ENCODE data around the gene ZC3H13. TPM values are rescaled to one million over a fixed set of nuclear protein-coding genes. Genes with fewer than 3 reads are reported as not detected.

ZC3H13 gene
- total and polyA plus RNA-seq, 2 of the 4 experiments (the other 2 are of a cell fraction) = 7.7 to 10.8 TPM

- Histone ChIP-seq H3K23ac (ENCODE audit: low read depth, low read length) (no peak overlapping the region), H2BK120ac (ENCODE audit: low read depth, low read length) (no peak overlapping the region), H2AK5ac (ENCODE audit: low read depth, low read length) (no peak overlapping the region), H2AFZ (replicated peaks; ENCODE audit: low read length, poor library complexity) (no peak overlapping the region), H3K18ac (ENCODE audit: low read depth, low read length) (no peak overlapping the region), H4K8ac (ENCODE audit: low read depth in 2 of 2, low read length in 2 of 2) (no peak overlapping the region), H3K27ac (ENCODE audit: insufficient read depth, low read length) (no peak overlapping the region), H4K91ac (ENCODE audit: insufficient read depth, low read depth, low read length) (no peak overlapping the region), H4K20me1 (ENCODE audit: insufficient read depth, low read length) (no peaks in the 10 kb centered on the region), H3K36me3 (ENCODE audit: control insufficient read depth, insufficient read depth, low read length) (peaks cover 4% of the 10 kb centered on the region; the same call in 1 of the 2 replicates), H3K4me1 (ENCODE audit: control insufficient read depth, insufficient read depth, low read length) (no peaks in the 10 kb centered on the region), H2AK9ac (replicated peaks; ENCODE audit: low read depth, low read length, poor library complexity) (no peak overlapping the region), H2BK15ac (ENCODE audit: low read depth, low read length) (no peak overlapping the region), H3K56ac (ENCODE audit: extremely low read depth, insufficient read depth, low read length) (no peak overlapping the region), H3K4me3 (ENCODE audit: insufficient read depth, low read depth, low read length) (no peak overlapping the region), H3K79me1 (ENCODE audit: low read depth in 1 of 2, low read length in 2 of 2) (no peaks in the 10 kb centered on the region), H3K14ac (replicated peaks; ENCODE audit: low read depth, low read length) (no peak overlapping the region), H2BK20ac (ENCODE audit: low read depth, low read length) (no peak overlapping the region), H3K9me1 (ENCODE audit: insufficient read depth, low read length) (no peaks in the 10 kb centered on the region), H3K9me3 (ENCODE audit: control insufficient read depth, insufficient read depth, low read length) (no peaks in the 10 kb centered on the region), H3K27me3 (ENCODE audit: control insufficient read depth, insufficient read depth, low read length) (no peaks in the 10 kb centered on the region), H3K9ac (ENCODE audit: low read depth, low read length) (no peak overlapping the region), H4K5ac (ENCODE audit: low read depth, low read length) (no peak overlapping the region), H3K4me2 (ENCODE audit: low read depth, low read length) (no peak overlapping the region), H2BK5ac (ENCODE audit: low read depth, low read length, poor library complexity, severe bottlenecking) (no peak overlapping the region), H3K4ac (ENCODE audit: low read depth, low read length) (no peak overlapping the region)
- 100% methylated on average over 1 of the region's 3 CpGs; no CpG with 5 or more reads in 1 of the 2 experiments for WGBS, 2 experiments (ENCODE audit: extremely low coverage in 2 of 2, insufficient read length in 1 of 2)
- no TSS peak for BruUV-seq (replicated peaks)
- dilution Hi-C loops (cut with HindIII; ENCODE audit: low sequenced_read_pairs, unreplicated experiment) (no loop called here), in situ Hi-C loops (cut with MboI; ENCODE audit: low sequenced_read_pairs) (no loop called here), intact Hi-C loops (cut with micrococcal nuclease) (no loop called here)
- ATAC-seq (ENCODE audit: low read depth) = no peak
- no peak for TF ChIP-seq RAD21 (IDR thresholded peaks at IDR 0.05; ENCODE audit: low read length)
- TF ChIP-seq BHLHE40 (IDR thresholded peaks at IDR 0.05; ENCODE audit: low read depth, low read length) = no peak
- TF ChIP-seq, protein P1, sequence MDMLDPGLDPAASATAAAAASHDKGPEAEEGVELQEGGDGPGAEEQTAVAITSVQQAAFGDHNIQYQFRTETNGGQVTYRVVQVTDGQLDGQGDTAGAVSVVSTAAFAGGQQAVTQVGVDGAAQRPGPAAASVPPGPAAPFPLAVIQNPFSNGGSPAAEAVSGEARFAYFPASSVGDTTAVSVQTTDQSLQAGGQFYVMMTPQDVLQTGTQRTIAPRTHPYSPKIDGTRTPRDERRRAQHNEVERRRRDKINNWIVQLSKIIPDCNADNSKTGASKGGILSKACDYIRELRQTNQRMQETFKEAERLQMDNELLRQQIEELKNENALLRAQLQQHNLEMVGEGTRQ (IDR thresholded peaks at IDR 0.05; ENCODE audit: low read depth, low read length) = no peak
- TF ChIP-seq, protein P2, sequence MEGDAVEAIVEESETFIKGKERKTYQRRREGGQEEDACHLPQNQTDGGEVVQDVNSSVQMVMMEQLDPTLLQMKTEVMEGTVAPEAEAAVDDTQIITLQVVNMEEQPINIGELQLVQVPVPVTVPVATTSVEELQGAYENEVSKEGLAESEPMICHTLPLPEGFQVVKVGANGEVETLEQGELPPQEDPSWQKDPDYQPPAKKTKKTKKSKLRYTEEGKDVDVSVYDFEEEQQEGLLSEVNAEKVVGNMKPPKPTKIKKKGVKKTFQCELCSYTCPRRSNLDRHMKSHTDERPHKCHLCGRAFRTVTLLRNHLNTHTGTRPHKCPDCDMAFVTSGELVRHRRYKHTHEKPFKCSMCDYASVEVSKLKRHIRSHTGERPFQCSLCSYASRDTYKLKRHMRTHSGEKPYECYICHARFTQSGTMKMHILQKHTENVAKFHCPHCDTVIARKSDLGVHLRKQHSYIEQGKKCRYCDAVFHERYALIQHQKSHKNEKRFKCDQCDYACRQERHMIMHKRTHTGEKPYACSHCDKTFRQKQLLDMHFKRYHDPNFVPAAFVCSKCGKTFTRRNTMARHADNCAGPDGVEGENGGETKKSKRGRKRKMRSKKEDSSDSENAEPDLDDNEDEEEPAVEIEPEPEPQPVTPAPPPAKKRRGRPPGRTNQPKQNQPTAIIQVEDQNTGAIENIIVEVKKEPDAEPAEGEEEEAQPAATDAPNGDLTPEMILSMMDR (conservative IDR thresholded peaks at IDR 0.05; ENCODE audit: low read depth, low read length) = no peak
- no peak for TF ChIP-seq ELK1 (IDR thresholded peaks at IDR 0.05; ENCODE audit: borderline replicate concordance, low read depth, low read length)
- TF ChIP-seq MAZ (IDR thresholded peaks at IDR 0.05; ENCODE audit: borderline replicate concordance, low read depth, low read length) = no peak
- no peak for TF ChIP-seq MAFK (IDR thresholded peaks at IDR 0.05; ENCODE audit: low read depth, low read length)
- TF ChIP-seq FOS (IDR thresholded peaks at IDR 0.05; ENCODE audit: low read depth, low read length) = no peak
- TF ChIP-seq SMC3 (IDR thresholded peaks at IDR 0.05; ENCODE audit: low read depth, low read length) = no peak
- no peak for TF ChIP-seq RCOR1 (IDR thresholded peaks at IDR 0.05; ENCODE audit: insufficient replicate concordance, low read length)
- TF ChIP-seq CEBPB (IDR thresholded peaks at IDR 0.05; ENCODE audit: low read depth, low read length) = no peak
- no peak for TF ChIP-seq RFX5 (IDR thresholded peaks at IDR 0.05; ENCODE audit: low read depth, low read length)
- TF ChIP-seq NFE2L2 (IDR thresholded peaks at IDR 0.05; ENCODE audit: low read depth, low read length) = no peak
- no peak for TF ChIP-seq MXI1 (IDR thresholded peaks at IDR 0.05; ENCODE audit: borderline replicate concordance, low read depth, low read length)
- no peak for TF ChIP-seq CHD1 (IDR thresholded peaks at IDR 0.05; ENCODE audit: low read depth, low read length)
- TF ChIP-seq POLR2A (IDR thresholded peaks at IDR 0.05; ENCODE audit: low read depth, low read length) = no peak
- DNase-seq = peak; percentile 20
- CTCF ChIA-PET = no interaction called here
- POLR2A ChIA-PET (ENCODE audit: unreplicated experiment) = interaction anchor here (0.7 kb wide), 2 partner anchors 190 to 620 kb away, joined by 3 read pairs; no protein-coding TSS in a partner anchor
Measured at GRCh38 chr13:45951724-45952123, 100.8 kb downstream of the ZC3H13 start.

All from IMR-90 (cell line).